ENCODE data around the gene UXS1.

UXS1 gene

GRCh38 chr2:106161938-106162820 is 31.9 kb downstream of the UXS1 start:
- no peak for DNase-seq (ENCODE audit: low read depth in 1 of 2, low spot score in 1 of 2)

GRCh38 chr2:106161341-106161740 is 32.8 kb downstream of the UXS1 start:
- no peak for DNase-seq (ENCODE audit: low read depth in 1 of 2, low spot score in 1 of 2)

DNA sequence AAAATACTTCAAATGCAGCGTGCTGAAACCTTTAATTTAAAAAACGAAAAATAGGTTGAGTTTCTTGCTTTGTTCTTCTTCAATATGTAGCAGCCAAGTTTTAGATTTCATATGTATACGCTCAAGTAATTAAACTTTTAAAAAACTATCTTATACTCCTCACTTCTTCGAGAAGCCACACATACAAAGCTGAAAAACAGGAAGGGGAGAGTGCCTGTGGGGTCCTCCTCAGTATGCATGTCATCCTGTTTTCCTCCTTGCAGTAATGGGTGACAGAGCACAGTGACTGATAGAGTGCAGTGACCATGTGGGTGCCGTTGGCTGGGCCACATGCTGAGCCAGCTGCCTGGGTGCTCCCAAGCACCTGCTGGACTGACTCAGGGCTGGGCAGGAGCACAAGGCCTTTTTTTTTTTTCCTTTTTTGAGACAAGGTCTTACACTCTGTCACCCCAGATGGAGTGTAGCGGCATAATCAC is 33.3 kb downstream of the UXS1 start:
- DNase-seq (ENCODE audit: low read depth in 1 of 2, low spot score in 1 of 2): no peak

DNA sequence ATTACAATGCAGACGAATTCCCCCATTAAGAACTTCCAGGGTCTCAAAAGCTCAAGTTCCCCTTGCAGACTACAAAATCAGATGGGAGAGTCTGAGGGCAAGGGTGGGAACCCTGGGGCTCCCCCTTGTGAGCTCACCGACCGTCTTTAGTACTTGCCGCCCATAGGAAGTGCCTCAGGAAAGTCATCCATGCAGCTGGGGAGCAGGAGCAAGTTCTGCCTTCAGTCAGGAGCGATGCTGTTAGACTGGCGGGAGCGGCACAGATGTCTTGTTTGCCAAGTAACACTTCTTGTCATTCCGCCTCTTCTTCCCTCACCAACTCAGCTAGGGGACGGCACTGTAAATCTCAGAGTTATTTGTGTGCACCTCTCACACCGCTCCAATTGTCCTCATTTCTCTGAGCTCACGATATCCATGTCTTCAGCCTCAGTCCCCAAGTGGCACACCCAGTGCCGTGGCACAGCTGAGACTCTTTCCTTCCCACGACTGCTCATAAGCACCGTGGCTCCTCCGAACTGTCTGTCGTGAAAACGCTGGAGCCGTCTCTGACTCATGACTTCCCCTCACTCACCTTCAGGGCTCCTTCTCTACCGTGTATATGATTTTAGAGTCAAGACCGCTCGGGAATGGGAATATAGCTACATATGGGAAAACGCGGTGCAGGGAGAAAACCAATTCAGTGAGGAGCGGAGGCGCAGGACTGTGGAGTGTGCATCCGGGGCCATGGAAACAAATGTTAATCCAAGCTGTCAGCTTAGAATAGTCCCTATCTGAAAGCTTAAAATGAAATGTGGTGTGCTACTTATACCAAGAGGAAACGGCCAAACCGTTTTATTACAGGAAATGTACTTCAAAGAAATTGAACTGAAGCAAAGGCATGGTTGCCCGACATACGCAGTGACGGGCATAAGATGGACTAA is 34.0 kb downstream of the UXS1 start:
- DNase-seq (ENCODE audit: low read depth in 1 of 2, low spot score in 1 of 2): peak in 1 of 2 donors; percentile 48

GRCh38 chr2:106158871-106159270 is 35.2 kb downstream of the UXS1 start:
- DNase-seq (ENCODE audit: low read depth in 1 of 2, low spot score in 1 of 2): no peak

- no peak for DNase-seq (ENCODE audit: low read depth in 1 of 2, low spot score in 1 of 2)
These were observed 36.0 kb downstream of the UXS1 start for GRCh38 chr2:106158131-106158530.

DNA sequence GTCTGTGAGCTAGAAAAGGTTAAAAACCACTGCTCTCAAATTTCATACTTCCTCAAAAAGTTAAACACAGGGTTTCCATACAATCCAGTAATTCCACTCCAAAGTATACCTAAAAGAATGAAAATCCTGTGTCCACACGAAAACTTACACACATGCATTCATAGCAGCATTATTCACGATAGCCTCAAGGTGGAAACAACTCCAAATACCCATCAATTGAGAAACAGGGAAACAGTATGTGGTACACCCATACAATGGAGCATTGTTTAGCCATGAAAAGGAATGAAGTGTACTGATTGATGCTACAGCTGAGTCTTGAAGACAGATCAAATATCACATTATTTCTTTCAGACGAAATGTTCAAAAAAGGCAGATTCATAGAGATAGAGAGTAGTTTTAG is 36.7 kb downstream of the UXS1 start:
- no peak for DNase-seq (ENCODE audit: low read depth in 1 of 2, low spot score in 1 of 2)

- DNase-seq (ENCODE audit: low read depth in 1 of 2, low spot score in 1 of 2): no peak
These were observed 37.5 kb downstream of the UXS1 start for GRCh38 chr2:106156305-106157296.

- no peak for DNase-seq (ENCODE audit: low read depth in 1 of 2, low spot score in 1 of 2)
These were observed 40.3 kb downstream of the UXS1 start for GRCh38 chr2:106153781-106154180.

- no peak for DNase-seq (ENCODE audit: low read depth in 1 of 2, low spot score in 1 of 2)
These were observed 46.4 kb downstream of the UXS1 start for GRCh38 chr2:106147665-106148064.

- DNase-seq (ENCODE audit: low read depth in 1 of 2, low spot score in 1 of 2): no peak
These were observed 46.9 kb downstream of the UXS1 start for GRCh38 chr2:106147159-106147558.

GRCh38 chr2:106144621-106145331 is 49.3 kb downstream of the UXS1 start:
- peak in 1 of 2 donors; percentile 42 for DNase-seq (ENCODE audit: low read depth in 1 of 2, low spot score in 1 of 2)

- DNase-seq (ENCODE audit: low read depth in 1 of 2, low spot score in 1 of 2): no peak
These were observed 50.4 kb downstream of the UXS1 start for GRCh38 chr2:106143495-106144215.

GRCh38 chr2:106142683-106143082 is 51.4 kb downstream of the UXS1 start:
- no peak for DNase-seq (ENCODE audit: low read depth in 1 of 2, low spot score in 1 of 2)

DNA sequence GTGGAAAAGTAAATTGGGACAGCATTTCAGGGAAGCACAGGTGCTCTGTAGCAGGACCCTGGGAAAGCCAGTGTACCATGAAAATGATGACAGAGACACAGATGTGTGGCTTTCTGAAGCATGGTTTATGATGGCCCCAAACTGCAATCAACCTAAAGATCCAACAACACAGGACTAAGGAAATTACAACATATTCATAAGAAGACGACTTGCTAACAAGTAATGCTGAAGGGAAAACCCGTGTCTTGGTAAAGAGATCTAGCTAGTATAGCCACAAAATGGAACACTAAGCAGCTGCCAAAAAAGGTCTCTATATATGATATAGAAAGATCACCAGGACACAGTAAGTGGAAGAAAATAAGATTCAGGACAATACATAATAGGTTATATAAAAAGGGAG is 53.2 kb downstream of the UXS1 start:
- no peak for DNase-seq (ENCODE audit: low read depth in 1 of 2, low spot score in 1 of 2)

GRCh38 chr2:106140113-106140512 is 54.0 kb downstream of the UXS1 start:
- no peak for DNase-seq (ENCODE audit: low read depth in 1 of 2, low spot score in 1 of 2)

GRCh38 chr2:106139238-106139935 is 54.7 kb downstream of the UXS1 start:
- DNase-seq (ENCODE audit: low read depth in 1 of 2, low spot score in 1 of 2): no peak

DNA sequence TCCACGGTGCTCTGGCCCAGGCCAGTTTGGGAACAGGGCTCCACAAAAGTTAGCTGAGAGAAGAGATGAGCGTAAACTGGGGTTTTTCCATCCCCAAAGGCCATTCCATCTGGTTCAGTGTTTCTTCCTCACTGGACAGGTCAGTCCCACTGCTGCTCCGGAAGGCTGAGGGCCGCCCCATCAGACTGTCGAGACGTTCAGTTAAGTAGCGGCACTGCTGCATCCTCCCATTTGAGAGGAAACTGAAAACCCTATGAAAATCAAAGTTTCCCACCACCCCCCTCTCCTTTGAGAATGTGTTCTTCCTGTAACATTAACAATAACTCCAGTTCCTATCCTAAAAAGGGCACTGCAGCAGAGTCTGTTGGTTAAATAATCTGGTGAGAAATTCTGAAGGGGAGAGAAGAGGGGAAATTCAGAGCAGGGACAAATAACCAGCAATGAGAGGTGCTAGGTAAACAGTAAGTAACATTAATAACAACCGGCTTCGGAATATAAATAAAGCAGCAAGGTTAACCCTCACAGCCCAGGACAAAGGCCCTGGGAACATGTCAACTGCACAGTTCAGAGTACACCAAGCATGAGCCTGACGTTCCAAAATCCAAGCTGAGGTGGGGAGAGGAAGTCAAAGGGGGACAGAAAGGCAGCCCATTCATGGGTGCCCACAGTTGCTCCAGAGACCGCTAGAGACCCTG is 55.4 kb downstream of the UXS1 start:
- no peak for DNase-seq (ENCODE audit: low read depth in 1 of 2, low spot score in 1 of 2)

Measured in activated CD4-positive, alpha-beta T cell treated with anti-CD3 and anti-CD28 coated beads, Interleukin-2, amount 50 U/mL, for 24 hours (primary cell).